ENCODE measurements around the gene GRK6. TPM values are rescaled to one million over a fixed set of nuclear protein-coding genes. Genes with fewer than 3 reads are reported as not detected.

The GRK6 gene
- total RNA-seq, 4 donors from 2014 or later, result 19.4 to 26.4 (median 23.2) TPM

GRCh38 chr5:177425801-177426565, 493 bp upstream of the GRK6 start:
- TF ChIP-seq CTCF (IDR thresholded peaks at IDR 0.05), result peak in 2 of 5 experiments; percentile 20 to 34
- peak in 1 of 2 donors; percentile 95 for TF ChIP-seq EP300 (IDR thresholded peaks at IDR 0.05)
- peak in 1 of 2 donors; percentile 78 for TF ChIP-seq POLR2A (IDR thresholded peaks at IDR 0.05)
- peak; percentile 100 for DNase-seq (ENCODE audit: low spot score in 2 of 2)
- H3K4me3 ChIP-seq, result peak overlapping the region; percentile 20 to 89 (median 49)
- no peaks in the 10 kb centered on the region for H3K9me3 ChIP-seq
- no peaks in the 10 kb centered on the region for H3K27me3 ChIP-seq
- 1 to 2% methylated on average over 40 to 50 of the region's 52 CpGs for WGBS, 2 donors
- H3K4me1 ChIP-seq, result peaks cover 0 to 42% (median 34%) of the 10 kb centered on the region in 4 donors
- peaks cover 0 to 10% (median 0%) of the 10 kb centered on the region in 3 donors for H3K36me3 ChIP-seq
- peak overlapping the region; percentile 86 to 97 (median 92) for H3K27ac ChIP-seq

- H3K4me3 ChIP-seq, result peak overlapping the region; percentile 63 to 99 (median 92)
- no peaks in the 10 kb centered on the region for H3K9me3 ChIP-seq
- TF ChIP-seq CTCF (IDR thresholded peaks at IDR 0.05) (no peak), POLR2A (IDR thresholded peaks at IDR 0.05) (no peak), EP300 (IDR thresholded peaks at IDR 0.05) (no peak)
- no peaks in the 10 kb centered on the region for H3K27me3 ChIP-seq
- 8 to 12% methylated on average over 11 of the region's 11 CpGs for WGBS, 2 donors
- H3K4me1 ChIP-seq, result peaks cover 0 to 54% (median 40%) of the 10 kb centered on the region in 4 donors
- H3K36me3 ChIP-seq, result peaks cover 0 to 23% (median 3%) of the 10 kb centered on the region in 3 donors
- H3K27ac ChIP-seq, result peak overlapping the region; percentile 85 to 96 (median 94)
- DNase-seq (ENCODE audit: low spot score in 2 of 2), result no peak
These were observed 841 bp downstream of the GRK6 start for GRCh38 chr5:177427211-177427822.

GRCh38 chr5:177427919-177428573, 1.6 kb downstream of the GRK6 start:
- WGBS, 2 donors, result 73 to 81% methylated on average over 10 of the region's 11 CpGs
- no peaks in the 10 kb centered on the region for H3K27me3 ChIP-seq
- peak overlapping the region in 3 of 4 donors; percentile 1 to 89 (median 63) for H3K4me3 ChIP-seq
- TF ChIP-seq POLR2A (IDR thresholded peaks at IDR 0.05) (no peak), CTCF (IDR thresholded peaks at IDR 0.05) (no peak)
- H3K27ac ChIP-seq, result peak overlapping the region in 3 of 4 donors; percentile 93 to 96 (median 95)
- no peaks in the 10 kb centered on the region for H3K9me3 ChIP-seq
- DNase-seq (ENCODE audit: low spot score in 2 of 2), result no peak
- peaks cover 0 to 30% (median 10%) of the 10 kb centered on the region in 3 donors for H3K36me3 ChIP-seq
- H3K4me1 ChIP-seq, result peaks cover 0 to 57% (median 44%) of the 10 kb centered on the region in 4 donors

DNA sequence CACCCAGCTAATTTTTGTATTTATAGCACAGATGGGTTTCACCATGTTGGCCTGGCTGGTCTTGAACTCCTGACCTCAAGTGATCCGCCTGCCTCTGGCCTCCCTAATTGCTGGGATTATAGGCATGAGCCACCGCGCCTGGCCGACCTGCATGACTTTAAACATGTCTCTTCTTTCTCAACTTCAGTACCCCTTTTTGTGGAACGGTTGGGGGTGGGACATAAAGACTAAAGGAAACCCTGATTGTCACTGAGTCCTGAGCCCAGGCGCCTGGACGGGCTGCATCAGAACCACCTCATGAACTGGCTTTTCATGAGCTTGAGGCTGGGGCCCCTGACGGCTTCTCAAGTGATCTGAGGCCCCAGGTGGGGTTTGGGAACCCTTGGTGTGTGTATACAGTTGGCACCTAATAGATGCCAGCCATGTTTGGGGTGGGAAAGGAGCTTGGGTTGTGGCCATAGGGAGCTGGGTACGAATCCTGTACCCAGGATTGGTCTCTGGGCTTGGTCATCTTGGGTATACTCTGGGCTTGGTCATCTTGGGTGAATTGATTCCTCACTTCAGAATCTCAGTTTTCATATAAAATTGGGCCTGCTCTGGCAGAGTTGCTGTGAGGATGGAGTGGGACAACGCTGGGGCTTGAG, 2.2 kb downstream of the GRK6 start:
- no peak overlapping the region for H3K4me3 ChIP-seq
- no peak for DNase-seq (ENCODE audit: low spot score in 2 of 2)
- peak overlapping the region in 3 of 4 donors; percentile 54 to 69 (median 62) for H3K27ac ChIP-seq
- TF ChIP-seq CTCF (IDR thresholded peaks at IDR 0.05) (no peak), EP300 (IDR thresholded peaks at IDR 0.05) (no peak)
- H3K36me3 ChIP-seq, result peaks cover 0 to 37% (median 17%) of the 10 kb centered on the region in 3 donors
- no peaks in the 10 kb centered on the region for H3K27me3 ChIP-seq
- H3K9me3 ChIP-seq, result no peaks in the 10 kb centered on the region
- WGBS, 2 donors, result 80 to 91% methylated on average over 10 of the region's 10 CpGs
- peaks cover 0 to 57% (median 45%) of the 10 kb centered on the region in 4 donors for H3K4me1 ChIP-seq

Measured in tibial nerve (tissue), 4 donors.